ENCODE results near the gene EIF4E2. TPM values are rescaled to one million over a fixed set of nuclear protein-coding genes. Genes with fewer than 3 reads are reported as not detected.

Gene EIF4E2, protein sequence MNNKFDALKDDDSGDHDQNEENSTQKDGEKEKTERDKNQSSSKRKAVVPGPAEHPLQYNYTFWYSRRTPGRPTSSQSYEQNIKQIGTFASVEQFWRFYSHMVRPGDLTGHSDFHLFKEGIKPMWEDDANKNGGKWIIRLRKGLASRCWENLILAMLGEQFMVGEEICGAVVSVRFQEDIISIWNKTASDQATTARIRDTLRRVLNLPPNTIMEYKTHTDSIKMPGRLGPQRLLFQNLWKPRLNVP
- 75.9 and 101 TPM in 2 replicates for total RNA-seq

GRCh38 chr2:232550354-232551249, at the start of gene EIF4E2, which contains the start of gene TIGD1:
Gene EIF4E2, plus strand, starts transcription at chr2:232550689. Its CDS starts 36 bp downstream, at chr2:232550725.
Gene TIGD1, minus strand, starts transcription at chr2:232550557. Its CDS starts 675 bp downstream, at chr2:232549882.

GRCh38 chr2:232519581-232520438, 30.7 kb upstream of the EIF4E2 start, which contains the start of gene PRSS56:
Gene PRSS56, plus strand, starts transcription at chr2:232520388. Its CDS starts 211 bp downstream, at chr2:232520599.

DNA sequence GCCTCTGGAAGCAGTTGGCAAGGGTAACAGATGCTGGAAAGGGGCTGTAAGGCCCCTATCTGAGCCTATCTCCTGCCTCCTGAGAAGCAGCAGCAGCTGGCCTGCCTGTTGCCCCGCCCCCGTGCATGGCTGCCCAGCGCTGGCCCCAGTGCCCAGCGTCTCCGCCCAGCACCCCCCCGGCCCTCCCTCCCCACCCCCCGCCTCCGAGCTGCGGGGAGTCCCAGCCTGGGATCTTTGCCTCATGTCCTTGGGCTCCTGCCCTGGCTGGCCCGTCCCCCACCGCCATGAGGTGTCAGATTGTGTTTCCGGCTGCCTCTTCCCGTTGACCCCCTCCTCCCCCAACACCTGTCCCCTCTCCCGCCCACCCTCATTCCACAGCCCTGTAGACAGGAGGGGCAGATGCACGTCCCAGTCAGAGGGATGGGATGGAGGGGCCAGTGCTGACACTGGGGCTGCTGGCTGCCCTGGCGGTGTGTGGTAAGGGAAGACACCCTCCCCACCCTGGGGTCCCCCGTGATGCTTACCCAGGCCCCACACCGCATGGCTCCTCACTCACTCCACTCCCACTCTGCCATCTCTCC, 24.6 kb upstream of the EIF4E2 start, which contains the start of gene CHRND:
Gene CHRND (plus strand): TSS at position 370 of the 581 bp plus-strand sequence. CDS start 56 bp downstream, at position 426.

DNA sequence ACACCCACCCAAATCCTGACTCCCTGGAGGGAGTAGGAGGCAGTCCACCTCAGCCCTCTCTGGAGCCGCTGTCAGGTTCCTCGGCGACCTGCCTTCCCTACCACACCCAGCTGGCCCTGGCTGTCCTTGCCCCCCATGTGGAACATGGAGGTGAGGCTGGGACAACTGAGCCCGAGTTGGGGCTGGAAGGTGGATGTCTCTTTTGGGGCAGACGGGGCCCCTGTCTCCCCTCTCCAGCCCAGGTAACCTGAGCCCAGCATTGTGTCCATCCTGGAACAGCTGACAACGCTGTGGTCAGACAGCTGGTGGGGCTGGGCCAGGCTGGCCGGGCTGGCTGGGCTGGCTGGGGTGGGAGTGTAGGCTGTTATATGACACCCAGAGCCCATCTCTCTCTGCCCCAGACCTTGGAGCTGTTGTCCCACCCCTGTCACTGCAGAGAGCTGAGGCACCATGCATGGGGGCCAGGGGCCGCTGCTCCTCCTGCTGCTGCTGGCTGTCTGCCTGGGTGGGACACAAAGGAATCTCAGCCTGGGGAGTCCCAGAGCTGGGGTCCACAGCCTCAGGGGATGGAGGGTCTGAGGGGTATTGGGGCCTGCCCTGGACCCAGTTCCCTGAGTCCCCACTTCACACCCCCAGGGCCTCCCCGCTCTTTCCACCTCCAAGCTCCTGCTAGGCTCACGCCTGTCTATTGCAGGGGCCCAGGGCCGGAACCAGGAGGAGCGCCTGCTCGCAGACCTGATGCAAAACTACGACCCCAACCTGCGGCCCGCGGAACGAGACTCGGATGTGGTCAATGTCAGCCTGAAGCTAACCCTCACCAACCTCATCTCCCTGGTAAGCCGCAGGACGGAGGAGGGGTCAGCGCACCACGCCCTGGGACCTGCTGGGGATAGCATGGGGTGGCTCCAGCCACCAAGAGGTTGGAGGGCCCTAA, 10.9 kb upstream of the EIF4E2 start, which contains the start of gene CHRNG:
Gene CHRNG (plus strand): TSS at position 395 of the 934 bp plus-strand sequence. CDS start 56 bp downstream, at position 451.

Other genes starting within 250 kb of the EIF4E2 start
- under 0.01 TPM in 1 of 2 replicates, not detected in the other for gene ALPP, start 171.9 kb upstream of the EIF4E2 start, total RNA-seq
- gene ALPG, start 143.8 kb upstream of the EIF4E2 start, total RNA-seq = not detected in 2 replicates
- not detected in 2 replicates for gene ALPI, start 94.5 kb upstream of the EIF4E2 start, total RNA-seq
- gene ECEL1, start 62.9 kb upstream of the EIF4E2 start, total RNA-seq = not detected in 2 replicates
- gene PRSS56, start 30.3 kb upstream of the EIF4E2 start, total RNA-seq = not detected in 2 replicates
- gene CHRND, start 24.5 kb upstream of the EIF4E2 start, total RNA-seq = not detected in 2 replicates
- gene CHRNG, start 11.0 kb upstream of the EIF4E2 start, total RNA-seq = not detected in 2 replicates
- gene TIGD1, start 132 bp upstream of the EIF4E2 start, total RNA-seq = 3.0 and 3.2 TPM in 2 replicates
- gene EFHD1, start 82.9 kb downstream of the EIF4E2 start, total RNA-seq = under 0.01 TPM in 1 of 2 replicates, not detected in the other
- 54.5 and 55.1 TPM in 2 replicates for gene GIGYF2, start 146.6 kb downstream of the EIF4E2 start, total RNA-seq
- not detected in 2 replicates for gene KCNJ13, start 225.9 kb downstream of the EIF4E2 start, total RNA-seq

Measured in smooth muscle cell of trachea (primary cell).